ENCODE measurements around the gene KCNIP4. TPM values are rescaled to one million over a fixed set of nuclear protein-coding genes. Genes with fewer than 3 reads are reported as not detected.

Gene KCNIP4
- total RNA-seq, 1 donor from 2014 or later, result not detected

GRCh38 chr4:21921526-21922180 is 26.9 kb downstream of the KCNIP4 start:
- no peak for ATAC-seq
- no peak for DNase-seq (ENCODE audit: low spot score)
- intact Hi-C loops (cut with DNase I), result no loop called here

DNA sequence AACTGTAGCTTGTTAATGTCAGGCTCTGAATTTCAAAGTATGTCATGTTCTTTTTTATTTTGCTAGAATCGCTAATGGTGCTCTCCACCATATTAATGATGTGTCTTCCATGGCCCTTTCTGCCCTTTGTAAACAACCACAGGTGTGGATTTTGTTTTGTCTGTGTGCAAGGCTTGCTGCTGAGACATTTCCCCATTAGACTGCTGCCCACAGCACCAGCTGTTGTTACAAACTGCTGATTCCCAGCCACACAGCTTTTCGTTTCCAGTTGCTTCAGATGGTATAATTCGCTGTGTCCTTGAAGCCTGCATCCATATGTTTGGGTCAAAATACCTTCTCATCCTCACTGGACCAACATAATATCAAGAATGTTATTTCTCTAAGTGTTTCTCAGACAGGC is 32.8 kb downstream of the KCNIP4 start:
- intact Hi-C loops (cut with DNase I), result no loop called here
- DNase-seq (ENCODE audit: low spot score) (no peak), ATAC-seq (no peak)

GRCh38 chr4:21901831-21902230 is 46.7 kb downstream of the KCNIP4 start:
- no peak for DNase-seq (ENCODE audit: low spot score)
- intact Hi-C loops (cut with DNase I), result no loop called here
- ATAC-seq, result no peak

DNA sequence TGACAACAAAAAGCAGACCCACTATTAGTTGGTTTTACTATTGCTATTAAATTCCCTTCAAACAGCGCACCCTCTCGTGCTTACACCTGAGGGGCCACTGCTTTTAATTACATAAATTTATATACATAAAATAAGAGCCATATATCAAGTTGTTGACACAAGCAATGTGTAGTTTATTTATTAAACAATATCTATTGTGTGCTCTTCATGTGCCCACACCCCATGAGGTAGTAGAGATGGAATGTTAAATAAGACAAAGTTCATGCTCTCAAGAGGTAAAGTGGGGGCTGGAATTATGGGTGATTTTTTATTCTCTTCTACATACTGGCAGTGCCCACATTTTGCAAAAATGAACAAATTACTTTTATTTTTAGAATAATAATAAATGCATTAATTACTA is 47.3 kb downstream of the KCNIP4 start:
- intact Hi-C loops (cut with DNase I), result no loop called here
- DNase-seq (ENCODE audit: low spot score) (no peak), ATAC-seq (no peak)

- ATAC-seq, result no peak
- intact Hi-C loops (cut with DNase I), result no loop called here
- DNase-seq (ENCODE audit: low spot score), result no peak
Measured at GRCh38 chr4:21900211-21900610, 48.4 kb downstream of the KCNIP4 start.

DNA sequence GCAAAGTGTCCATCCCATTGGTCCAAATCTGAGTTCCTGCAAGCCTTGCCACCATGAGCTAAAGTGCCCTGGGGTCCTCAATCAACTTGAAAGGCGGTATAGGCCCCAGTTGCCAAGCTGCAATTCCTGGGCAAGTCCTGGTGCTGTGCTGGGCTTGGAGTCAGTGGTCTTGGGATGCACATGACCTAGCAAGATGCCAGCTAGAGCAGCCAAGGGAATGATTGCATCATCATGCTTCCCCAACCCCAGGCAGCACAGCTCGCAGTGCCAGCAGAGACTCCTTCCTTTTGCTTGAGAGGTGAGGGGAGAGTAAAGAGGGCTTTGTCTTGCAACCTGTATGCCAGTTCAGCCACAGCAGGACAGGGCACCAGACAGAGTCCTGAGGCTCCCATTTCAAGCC is 50.5 kb downstream of the KCNIP4 start:
- intact Hi-C loops (cut with DNase I), result no loop called here
- ATAC-seq (no peak), DNase-seq (ENCODE audit: low spot score) (no peak)

DNA sequence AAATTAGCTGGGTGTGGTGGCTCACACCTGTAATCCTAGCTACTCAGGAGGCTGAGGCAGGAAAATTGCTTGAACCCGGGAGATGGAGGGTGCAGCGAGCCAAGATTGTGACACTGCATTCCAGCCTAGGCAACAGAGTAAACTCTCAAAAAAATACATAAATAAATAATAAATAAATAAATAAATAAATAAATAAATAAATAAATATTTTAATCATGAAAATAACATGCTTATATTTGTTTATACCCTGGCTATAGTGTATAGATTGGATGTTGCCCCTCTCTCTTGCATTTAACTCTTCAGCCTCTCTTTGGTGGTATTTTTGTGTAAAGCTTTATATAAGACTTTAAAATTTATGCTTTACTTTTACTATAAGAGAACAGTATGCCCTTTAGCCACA is 51.8 kb downstream of the KCNIP4 start:
- ATAC-seq (no peak), DNase-seq (ENCODE audit: low spot score) (no peak)
- intact Hi-C loops (cut with DNase I), result no loop called here

DNA sequence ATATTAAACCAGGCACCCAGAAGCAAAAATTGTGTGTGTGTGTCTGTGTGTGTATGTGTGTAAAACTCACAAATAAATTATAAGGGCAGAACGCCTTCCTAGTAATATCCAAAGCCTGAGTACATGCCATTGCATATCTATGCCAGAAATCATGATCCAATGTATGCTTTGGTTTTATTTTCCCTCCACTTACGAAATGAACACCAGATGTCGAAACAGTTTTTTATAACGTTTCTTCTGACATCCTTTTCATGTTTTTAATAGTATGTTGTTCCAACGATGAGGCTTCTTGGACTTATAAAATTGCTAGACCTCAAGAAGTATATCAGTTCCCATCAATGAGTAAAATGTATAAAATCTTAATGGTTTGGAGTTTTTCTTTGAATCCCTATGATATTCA is 55.4 kb downstream of the KCNIP4 start:
- ATAC-seq, result no peak
- no peak for DNase-seq (ENCODE audit: low spot score)
- intact Hi-C loops (cut with DNase I), result no loop called here

- DNase-seq (ENCODE audit: low spot score) (no peak), ATAC-seq (no peak)
- intact Hi-C loops (cut with DNase I), result no loop called here
Measured at GRCh38 chr4:21890231-21890630, 58.3 kb downstream of the KCNIP4 start.

- no peak for ATAC-seq
- intact Hi-C loops (cut with DNase I), result no loop called here
Measured at GRCh38 chr4:21888195-21888976, 60.2 kb downstream of the KCNIP4 start.

GRCh38 chr4:21887481-21887880 is 61.1 kb downstream of the KCNIP4 start:
- ATAC-seq (no peak), DNase-seq (ENCODE audit: low spot score) (no peak)
- intact Hi-C loops (cut with DNase I), result no loop called here

More at GRCh38 chr4:21888195-21888976, 60.2 kb downstream of the KCNIP4 start:
- no peak for DNase-seq (ENCODE audit: low spot score)

DNA sequence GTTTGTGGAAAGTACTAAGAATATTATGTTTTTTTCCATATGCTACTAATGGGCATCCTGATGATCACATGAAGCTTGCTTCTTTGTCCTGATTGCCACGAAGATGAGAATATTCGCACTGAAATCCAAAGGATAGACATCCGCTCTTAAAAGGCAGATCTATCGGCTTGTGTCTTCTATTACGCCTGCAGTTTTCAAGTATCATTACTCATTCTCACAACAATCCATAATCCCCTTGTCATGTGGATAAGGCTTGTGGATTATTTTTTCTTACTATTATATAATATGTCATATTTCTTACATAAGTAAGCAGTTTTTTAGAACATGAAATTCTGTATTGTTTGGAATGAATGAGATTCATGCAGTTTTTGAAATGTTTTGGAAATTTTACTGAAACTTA is 62.8 kb downstream of the KCNIP4 start:
- DNase-seq (ENCODE audit: low spot score), result no peak
- intact Hi-C loops (cut with DNase I), result no loop called here
- no peak for ATAC-seq

DNA sequence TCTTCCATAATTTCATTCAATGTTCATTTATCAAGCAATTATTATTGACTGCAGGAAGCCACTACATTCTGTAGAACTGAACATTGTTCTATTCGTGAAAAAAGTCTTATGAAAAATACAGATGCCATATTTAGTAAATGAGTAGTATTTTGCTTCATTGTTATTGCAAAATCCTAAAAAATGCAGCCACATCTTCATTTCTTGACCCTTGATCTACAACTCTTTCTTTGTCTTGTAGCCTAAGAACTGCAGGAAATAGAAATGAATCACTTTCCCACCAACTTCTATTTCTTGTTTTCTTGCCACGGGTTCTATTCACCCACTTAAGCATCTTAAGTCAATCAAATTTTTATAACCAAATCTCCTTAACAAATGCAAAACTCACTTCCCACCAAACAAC is 63.3 kb downstream of the KCNIP4 start:
- DNase-seq (ENCODE audit: low spot score), result no peak
- no peak for ATAC-seq
- intact Hi-C loops (cut with DNase I), result no loop called here

DNA sequence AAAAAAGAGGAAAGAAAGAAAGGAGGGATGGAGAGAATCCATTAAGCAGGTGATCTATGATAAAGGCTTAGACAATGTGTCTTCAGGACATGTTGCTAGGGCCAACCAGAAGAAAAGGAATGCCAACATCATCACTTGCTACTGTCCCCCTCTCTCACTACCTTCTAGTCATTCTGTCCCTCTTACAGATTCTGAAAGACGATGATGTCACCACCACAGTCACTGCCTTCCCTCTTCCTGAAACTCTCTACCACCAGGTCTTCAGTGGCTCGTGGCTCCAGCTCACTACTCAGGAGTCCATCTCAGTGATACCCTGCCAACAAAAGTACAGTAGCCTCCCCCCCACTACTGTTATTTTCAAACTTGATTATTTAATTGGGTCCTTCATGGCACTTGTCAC is 64.0 kb downstream of the KCNIP4 start:
- ATAC-seq (no peak), DNase-seq (ENCODE audit: low spot score) (no peak)
- intact Hi-C loops (cut with DNase I), result no loop called here

- intact Hi-C loops (cut with DNase I), result no loop called here
- ATAC-seq (no peak), DNase-seq (ENCODE audit: low spot score) (no peak)
Measured at GRCh38 chr4:21882051-21882839, 66.3 kb downstream of the KCNIP4 start.

- DNase-seq (ENCODE audit: low spot score) (no peak), ATAC-seq (no peak)
- intact Hi-C loops (cut with DNase I), result no loop called here
Measured at GRCh38 chr4:21879187-21879586, 69.4 kb downstream of the KCNIP4 start.

DNA sequence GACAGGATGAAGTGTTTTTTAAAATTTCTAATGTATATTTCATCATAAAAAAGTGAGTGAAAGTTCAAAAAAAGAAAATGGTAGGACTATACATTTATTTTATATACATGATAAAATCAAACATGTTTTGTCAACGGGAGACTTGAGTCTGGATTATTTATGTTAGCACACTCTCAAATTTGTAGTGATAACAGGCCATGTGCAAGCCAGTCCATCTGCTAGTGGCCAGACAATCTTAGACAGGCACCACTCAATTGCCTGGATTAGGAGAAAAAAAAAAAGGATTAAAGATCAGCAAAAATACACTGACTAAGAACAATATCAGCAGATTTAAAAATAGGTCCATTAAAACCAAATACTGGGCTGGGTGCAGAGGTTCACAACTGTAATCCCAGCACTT is 71.9 kb downstream of the KCNIP4 start:
- DNase-seq (ENCODE audit: low spot score) (no peak), ATAC-seq (no peak)
- intact Hi-C loops (cut with DNase I), result no loop called here

DNA sequence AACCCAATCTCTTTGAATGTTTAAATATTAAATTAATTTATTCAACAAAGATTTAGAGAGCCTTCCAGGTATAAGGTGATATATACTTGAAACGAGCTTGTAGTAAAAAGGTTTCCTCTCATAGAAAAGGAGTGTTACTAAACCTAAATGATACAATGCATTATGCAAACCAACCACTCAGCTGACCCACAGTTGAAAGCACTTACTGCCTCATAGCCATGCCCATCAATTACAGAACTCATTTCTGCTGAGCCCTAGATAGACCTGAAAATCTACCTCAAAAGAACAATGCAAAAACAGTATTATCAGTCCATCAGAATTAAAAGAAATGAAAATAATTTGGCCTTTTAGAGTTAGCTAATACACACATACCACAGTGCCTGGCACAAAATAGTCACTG is 75.4 kb downstream of the KCNIP4 start:
- no peak for DNase-seq (ENCODE audit: low spot score)
- intact Hi-C loops (cut with DNase I), result no loop called here
- no peak for ATAC-seq

- intact Hi-C loops (cut with DNase I), result no loop called here
- no peak for DNase-seq (ENCODE audit: low spot score)
- ATAC-seq, result no peak
Measured at GRCh38 chr4:21872101-21872500, 76.5 kb downstream of the KCNIP4 start.
